Measurements from ENCODE around the gene BCOR.

- no peak for TF ChIP-seq CBFB (CRISPR knock-in tag; IDR thresholded peaks at IDR 0.05)
- no peak for TF ChIP-seq SP4 (CRISPR knock-in tag; IDR thresholded peaks at IDR 0.05)
- TF ChIP-seq USF2 (IDR thresholded peaks at IDR 0.05; ENCODE audit: low read depth, low read length), result no peak
- TF ChIP-seq USF2 (CRISPR knock-in tag; IDR thresholded peaks at IDR 0.05; ENCODE audit: borderline replicate concordance), result no peak
- no peak for TF ChIP-seq ZNF556 (CRISPR knock-in tag; IDR thresholded peaks at IDR 0.05; ENCODE audit: borderline replicate concordance)
These were observed 16.1 kb downstream of the BCOR start for GRCh38 chrX:40081679-40082068.
